Testis (tissue), 2 donors: ENCODE measurements around the gene CSMD2.

ENCODE experiments used
- POLR2A ChIP-seq: fragments of 450-650 bp; IDR thresholded peaks from one replicate; pipeline ENCODE4 v1.6.1; 2017; ENCODE audit warnings: antibody characterized with exemption, mild to moderate bottlenecking, moderate library complexity
- TF ChIP-seq, protein P1 (sequence below), 3 experiments: fragments of 450-650 bp in 2 of 3; fragments of 200-600 bp in 1 of 3; sonication (generic) in 1 of 3; IDR thresholded peaks; one replicate each; pipeline ENCODE4 v1.5.1; 2016 to 2019; ENCODE audit warnings: antibody characterized with exemption in 3 of 3, mild to moderate bottlenecking in 2 of 3, moderate library complexity in 1 of 3

DNA sequence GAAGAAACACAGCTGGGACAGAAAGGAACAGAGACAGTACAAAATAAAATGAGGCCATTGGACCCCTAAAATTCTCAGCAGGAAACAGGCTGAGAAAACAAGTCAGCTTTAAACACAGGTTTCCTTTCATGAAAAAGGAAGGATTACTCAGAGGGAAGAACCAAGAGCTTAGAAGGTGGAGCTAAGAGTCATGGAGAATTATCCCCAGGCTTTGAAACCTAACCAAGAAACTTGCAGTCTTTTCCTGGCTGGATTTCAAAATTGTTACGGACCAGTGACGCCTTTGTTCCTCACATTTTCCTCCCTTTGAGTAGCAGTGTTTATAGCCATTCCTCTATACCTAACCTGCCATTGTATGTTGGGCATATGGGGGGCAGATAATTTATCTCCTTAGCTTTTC lies 292.3 kb downstream of the CSMD2 start:
- no peak for TF ChIP-seq POLR2A
- TF ChIP-seq, protein P1, sequence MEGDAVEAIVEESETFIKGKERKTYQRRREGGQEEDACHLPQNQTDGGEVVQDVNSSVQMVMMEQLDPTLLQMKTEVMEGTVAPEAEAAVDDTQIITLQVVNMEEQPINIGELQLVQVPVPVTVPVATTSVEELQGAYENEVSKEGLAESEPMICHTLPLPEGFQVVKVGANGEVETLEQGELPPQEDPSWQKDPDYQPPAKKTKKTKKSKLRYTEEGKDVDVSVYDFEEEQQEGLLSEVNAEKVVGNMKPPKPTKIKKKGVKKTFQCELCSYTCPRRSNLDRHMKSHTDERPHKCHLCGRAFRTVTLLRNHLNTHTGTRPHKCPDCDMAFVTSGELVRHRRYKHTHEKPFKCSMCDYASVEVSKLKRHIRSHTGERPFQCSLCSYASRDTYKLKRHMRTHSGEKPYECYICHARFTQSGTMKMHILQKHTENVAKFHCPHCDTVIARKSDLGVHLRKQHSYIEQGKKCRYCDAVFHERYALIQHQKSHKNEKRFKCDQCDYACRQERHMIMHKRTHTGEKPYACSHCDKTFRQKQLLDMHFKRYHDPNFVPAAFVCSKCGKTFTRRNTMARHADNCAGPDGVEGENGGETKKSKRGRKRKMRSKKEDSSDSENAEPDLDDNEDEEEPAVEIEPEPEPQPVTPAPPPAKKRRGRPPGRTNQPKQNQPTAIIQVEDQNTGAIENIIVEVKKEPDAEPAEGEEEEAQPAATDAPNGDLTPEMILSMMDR (IDR thresholded peaks at IDR 0.05), result no peak
